Measurements from ENCODE around the gene PRAC1. TPM values are rescaled to one million over a fixed set of nuclear protein-coding genes. Genes with fewer than 3 reads are reported as not detected.

The PRAC1 gene
- total RNA-seq, 2 experiments from 2014 or later: not detected

GRCh38 chr17:48769009-48769675, 46.8 kb upstream of the PRAC1 start:
- CTCF ChIA-PET (ENCODE audit: unreplicated experiment): no interaction called here
- Histone ChIP-seq H3K4me2 (ENCODE audit: low read length) (no peak overlapping the region), H3K27ac (ENCODE audit: low read depth, low read length, poor library complexity, severe bottlenecking) (no peak overlapping the region), H3K9me2 (ENCODE audit: insufficient read depth, low read length) (no peaks in the 10 kb centered on the region), H3K9me3 (ENCODE audit: low read length) (no peaks in the 10 kb centered on the region), H3K4me3 (ENCODE audit: low read depth, low read length, poor library complexity, severe bottlenecking) (no peak overlapping the region), H4K20me1 (ENCODE audit: insufficient read depth, low read length) (no peaks in the 10 kb centered on the region), H3K36me3 (ENCODE audit: insufficient read depth, low read length) (no peaks in the 10 kb centered on the region), H3K79me2 (ENCODE audit: insufficient read depth, low read depth, low read length) (no peaks in the 10 kb centered on the region), H3K4me1 (ENCODE audit: insufficient read depth, low read length, poor library complexity, severe bottlenecking) (no peaks in the 10 kb centered on the region), H2AFZ (ENCODE audit: low read length) (no peak overlapping the region)
- TF ChIP-seq CTCF (conservative IDR thresholded peaks at IDR 0.05; ENCODE audit: low read length) (no peak), EZH2phosphoT487 (IDR thresholded peaks at IDR 0.05; ENCODE audit: borderline replicate concordance, low read depth, low read length) (no peak)
- POLR2A ChIA-PET: interaction anchor here (0.6 kb wide), 1 partner anchor 33 kb away, joined by 4 read pairs; no protein-coding TSS in a partner anchor
- BruUV-seq (replicated peaks): no TSS peak
- intact Hi-C loops (cut with micrococcal nuclease; ENCODE audit: unreplicated experiment): no loop called here
- DNase-seq (ENCODE audit: low spot score): no peak

- POLR2A ChIA-PET: no interaction called here
- CTCF ChIA-PET (ENCODE audit: unreplicated experiment): interaction anchor here (1.2 kb wide), 1 partner anchor 97 kb away, joined by 3 read pairs; no protein-coding TSS in a partner anchor
- Histone ChIP-seq H2AFZ (ENCODE audit: low read length) (no peak overlapping the region), H3K4me2 (ENCODE audit: low read length) (no peak overlapping the region), H3K79me2 (ENCODE audit: insufficient read depth, low read depth, low read length) (no peaks in the 10 kb centered on the region), H3K27ac (ENCODE audit: low read depth, low read length, poor library complexity, severe bottlenecking) (no peak overlapping the region), H3K4me3 (ENCODE audit: low read depth, low read length, poor library complexity, severe bottlenecking) (no peak overlapping the region), H3K4me1 (ENCODE audit: insufficient read depth, low read length, poor library complexity, severe bottlenecking) (no peaks in the 10 kb centered on the region), H4K20me1 (ENCODE audit: insufficient read depth, low read length) (no peaks in the 10 kb centered on the region), H3K9me3 (ENCODE audit: low read length) (no peaks in the 10 kb centered on the region), H3K9me2 (ENCODE audit: insufficient read depth, low read length) (no peaks in the 10 kb centered on the region), H3K36me3 (ENCODE audit: insufficient read depth, low read length) (no peaks in the 10 kb centered on the region)
- intact Hi-C loops (cut with micrococcal nuclease; ENCODE audit: unreplicated experiment): no loop called here
- DNase-seq (ENCODE audit: low spot score): no peak
- no TSS peak for BruUV-seq (replicated peaks)
- TF ChIP-seq CTCF (conservative IDR thresholded peaks at IDR 0.05; ENCODE audit: low read length) (no peak), EZH2phosphoT487 (IDR thresholded peaks at IDR 0.05; ENCODE audit: borderline replicate concordance, low read depth, low read length) (no peak)
These were observed 45.0 kb upstream of the PRAC1 start for GRCh38 chr17:48767263-48767774.

DNA sequence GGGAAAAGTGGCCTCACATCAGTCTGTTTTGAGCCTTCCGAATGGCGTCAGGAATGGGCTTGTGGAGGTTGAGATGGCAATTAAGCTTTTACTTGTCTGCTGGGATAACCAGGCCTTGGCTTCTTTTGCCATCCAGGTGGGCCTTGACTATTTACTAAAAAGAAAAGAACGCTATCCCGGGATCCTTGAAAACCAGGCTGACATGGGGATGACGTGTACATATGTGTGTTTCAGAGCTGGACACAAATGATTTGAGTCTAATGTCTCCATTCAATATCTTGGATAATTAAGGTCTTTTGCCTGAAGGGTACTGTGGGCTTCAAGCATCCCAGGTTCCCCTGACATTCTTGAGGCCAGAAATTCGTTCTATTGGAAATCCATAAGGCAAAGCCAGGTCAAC, 38.8 kb upstream of the PRAC1 start:
- no peak overlapping the region for H2AFZ ChIP-seq (ENCODE audit: low read length)
- H3K79me2 ChIP-seq (ENCODE audit: insufficient read depth, low read depth, low read length): no peaks in the 10 kb centered on the region
- no peaks in the 10 kb centered on the region for H3K9me3 ChIP-seq (ENCODE audit: low read length)
- intact Hi-C loops (cut with micrococcal nuclease; ENCODE audit: unreplicated experiment): no loop called here
- TF ChIP-seq CTCF (conservative IDR thresholded peaks at IDR 0.05; ENCODE audit: low read length) (no peak), EZH2phosphoT487 (IDR thresholded peaks at IDR 0.05; ENCODE audit: borderline replicate concordance, low read depth, low read length) (no peak)
- H3K4me3 ChIP-seq (ENCODE audit: low read depth, low read length, poor library complexity, severe bottlenecking): no peak overlapping the region
- H3K4me2 ChIP-seq (ENCODE audit: low read length): no peak overlapping the region
- BruUV-seq (replicated peaks): no TSS peak
- POLR2A ChIA-PET: interaction anchor here (0.7 kb wide), 1 partner anchor 250 kb away, joined by 3 read pairs; no protein-coding TSS in a partner anchor
- H3K4me1 ChIP-seq (ENCODE audit: insufficient read depth, low read length, poor library complexity, severe bottlenecking): no peaks in the 10 kb centered on the region
- no peak for DNase-seq (ENCODE audit: low spot score)
- H3K9me2 ChIP-seq (ENCODE audit: insufficient read depth, low read length): no peaks in the 10 kb centered on the region
- H3K27ac ChIP-seq (ENCODE audit: low read depth, low read length, poor library complexity, severe bottlenecking): no peak overlapping the region
- CTCF ChIA-PET (ENCODE audit: unreplicated experiment): no interaction called here
- no peaks in the 10 kb centered on the region for H4K20me1 ChIP-seq (ENCODE audit: insufficient read depth, low read length)
- no peaks in the 10 kb centered on the region for H3K36me3 ChIP-seq (ENCODE audit: insufficient read depth, low read length)

Data from OCI-LY7 (cell line).